ENCODE measurements around the gene LRRC73. TPM values are rescaled to one million over a fixed set of nuclear protein-coding genes. Genes with fewer than 3 reads are reported as not detected.

Gene LRRC73
- polyA plus RNA-seq, 2 donors: 0.14 to 0.24 TPM

GRCh38 chr6:43515808-43516207 lies 5.7 kb upstream of the LRRC73 start:
- Histone ChIP-seq H3K4me3 (ENCODE audit: low read depth in 1 of 2, low read length in 2 of 2) (peak overlapping the region; percentile 82 to 85), H3K36me3 (ENCODE audit: control insufficient read depth in 2 of 2, insufficient read depth in 2 of 2, low read length in 1 of 2) (peaks cover 7 to 37% of the 10 kb centered on the region in 2 donors), H3K27me3 (ENCODE audit: control insufficient read depth in 1 of 2, insufficient read depth in 2 of 2, low read length in 2 of 2) (no peaks in the 10 kb centered on the region), H3K9me3 (ENCODE audit: control insufficient read depth in 2 of 2, insufficient read depth in 1 of 2, low read depth in 1 of 2, low read length in 1 of 2) (no peaks in the 10 kb centered on the region), H3K27ac (ENCODE audit: low read depth in 2 of 2, low read length in 1 of 2) (peak overlapping the region in 1 of 2 donors; percentile 86), H3K4me1 (ENCODE audit: control insufficient read depth in 2 of 2, insufficient read depth in 2 of 2, low read length in 1 of 2) (peaks cover 3 to 10% of the 10 kb centered on the region in 2 donors)
- 60 to 61% methylated on average over 9 of the region's 9 CpGs for WGBS, 2 donors

DNA sequence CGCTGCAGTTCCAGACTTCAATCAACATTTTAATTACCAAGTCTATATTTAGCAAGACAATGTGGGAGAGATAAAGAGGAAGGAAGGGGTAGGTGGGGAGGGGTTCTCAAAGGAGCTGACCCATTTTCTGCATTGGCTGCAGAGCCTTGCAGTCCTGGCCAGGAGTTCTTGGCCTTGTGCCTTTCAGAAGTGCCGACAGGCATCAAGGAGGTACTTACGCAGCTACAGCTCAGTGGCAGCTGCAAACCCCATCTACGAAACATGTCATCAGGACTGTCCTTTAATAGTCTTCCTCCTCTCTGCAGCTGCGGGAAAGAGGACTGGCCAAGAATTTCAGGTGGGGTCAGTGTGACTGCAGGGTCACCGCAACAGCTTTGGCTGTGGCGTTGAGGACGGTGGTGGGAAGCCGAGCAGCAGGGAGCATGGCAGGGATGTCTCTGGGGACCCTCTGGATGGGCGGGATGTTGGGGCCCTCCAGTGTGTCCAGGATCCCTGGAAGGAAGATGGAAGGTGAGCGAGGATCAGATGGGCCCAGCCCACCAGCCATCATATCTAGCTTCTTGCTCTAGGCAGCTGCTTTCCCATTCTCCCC lies 1.8 kb upstream of the LRRC73 start:
- WGBS, 2 donors: 86 to 89% methylated on average over 11 of the region's 11 CpGs
- H3K4me3 ChIP-seq (ENCODE audit: low read depth in 1 of 2, low read length in 2 of 2): no peak overlapping the region
- peaks cover 3 to 21% of the 10 kb centered on the region in 2 donors for H3K4me1 ChIP-seq (ENCODE audit: control insufficient read depth in 2 of 2, insufficient read depth in 2 of 2, low read length in 1 of 2)
- H3K27me3 ChIP-seq (ENCODE audit: control insufficient read depth in 1 of 2, insufficient read depth in 2 of 2, low read length in 2 of 2): no peaks in the 10 kb centered on the region
- no peak overlapping the region for H3K27ac ChIP-seq (ENCODE audit: low read depth in 2 of 2, low read length in 1 of 2)
- H3K36me3 ChIP-seq (ENCODE audit: control insufficient read depth in 2 of 2, insufficient read depth in 2 of 2, low read length in 1 of 2): peaks cover 7 to 28% of the 10 kb centered on the region in 2 donors
- no peaks in the 10 kb centered on the region for H3K9me3 ChIP-seq (ENCODE audit: control insufficient read depth in 2 of 2, insufficient read depth in 1 of 2, low read depth in 1 of 2, low read length in 1 of 2)

GRCh38 chr6:43510827-43511163 lies 649 bp upstream of the LRRC73 start:
- H3K4me3 ChIP-seq (ENCODE audit: low read depth in 1 of 2, low read length in 2 of 2): peak overlapping the region; percentile 51 to 71
- H3K4me1 ChIP-seq (ENCODE audit: control insufficient read depth in 2 of 2, insufficient read depth in 2 of 2, low read length in 1 of 2): peaks cover under 1 to 20% of the 10 kb centered on the region in 2 donors
- H3K9me3 ChIP-seq (ENCODE audit: control insufficient read depth in 2 of 2, insufficient read depth in 1 of 2, low read depth in 1 of 2, low read length in 1 of 2): no peaks in the 10 kb centered on the region
- 53 to 59% methylated on average over 10 of the region's 10 CpGs for WGBS, 2 donors
- no peaks in the 10 kb centered on the region for H3K27me3 ChIP-seq (ENCODE audit: control insufficient read depth in 1 of 2, insufficient read depth in 2 of 2, low read length in 2 of 2)
- peak overlapping the region in 1 of 2 donors; percentile 85 for H3K27ac ChIP-seq (ENCODE audit: low read depth in 2 of 2, low read length in 1 of 2)
- H3K36me3 ChIP-seq (ENCODE audit: control insufficient read depth in 2 of 2, insufficient read depth in 2 of 2, low read length in 1 of 2): peaks cover 7 to 28% of the 10 kb centered on the region in 2 donors

DNA sequence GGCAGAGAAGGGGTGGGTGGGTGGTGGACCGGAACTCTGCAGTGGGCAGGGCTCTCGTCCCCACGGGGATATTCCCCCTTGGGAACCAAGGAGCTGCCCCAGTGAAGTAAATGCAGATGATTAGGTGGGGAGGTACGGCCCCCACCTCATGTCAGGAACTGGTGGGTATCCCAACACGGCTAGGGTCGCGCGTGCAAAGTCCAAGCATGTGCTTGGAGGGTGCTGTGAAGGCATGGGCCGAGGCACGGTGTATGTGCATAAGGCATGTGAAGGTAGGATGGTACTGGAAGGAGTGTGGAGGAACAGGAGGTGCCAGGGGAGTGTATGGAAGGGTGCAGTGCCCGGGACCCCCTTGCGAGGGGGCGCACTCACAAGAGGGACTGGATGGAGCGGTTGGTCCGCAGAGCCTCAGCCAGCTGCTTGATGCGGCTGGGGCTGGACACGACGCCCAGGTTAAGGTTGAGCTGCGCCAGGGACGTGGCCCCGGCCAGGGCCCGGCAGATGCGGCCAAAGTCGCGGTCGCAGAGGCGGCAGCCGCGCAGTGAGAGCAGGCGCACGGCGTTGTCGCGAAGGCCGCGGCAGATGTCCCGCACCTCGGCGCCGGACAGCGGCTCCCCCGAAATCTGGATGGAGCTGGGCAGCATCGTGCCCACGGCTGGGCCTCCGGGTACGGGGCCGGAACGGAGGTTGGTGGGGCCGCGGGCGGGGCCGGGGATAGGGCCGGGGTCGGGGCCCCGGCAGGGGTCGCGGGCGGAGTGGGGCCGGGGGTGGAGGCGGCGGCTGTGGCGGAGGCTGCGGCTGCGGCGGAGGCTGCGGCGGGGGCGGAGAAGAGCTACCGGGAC lies 783 bp downstream of the LRRC73 start:
- H3K27ac ChIP-seq (ENCODE audit: low read depth in 2 of 2, low read length in 1 of 2): no peak overlapping the region
- peaks cover 0 to 13% of the 10 kb centered on the region in 2 donors for H3K4me1 ChIP-seq (ENCODE audit: control insufficient read depth in 2 of 2, insufficient read depth in 2 of 2, low read length in 1 of 2)
- peak overlapping the region; percentile 51 to 71 for H3K4me3 ChIP-seq (ENCODE audit: low read depth in 1 of 2, low read length in 2 of 2)
- 8 to 11% methylated on average over 55 to 69 of the region's 69 CpGs for WGBS, 2 donors
- H3K27me3 ChIP-seq (ENCODE audit: control insufficient read depth in 1 of 2, insufficient read depth in 2 of 2, low read length in 2 of 2): no peaks in the 10 kb centered on the region
- peaks cover 7 to 37% of the 10 kb centered on the region in 2 donors for H3K36me3 ChIP-seq (ENCODE audit: control insufficient read depth in 2 of 2, insufficient read depth in 2 of 2, low read length in 1 of 2)
- H3K9me3 ChIP-seq (ENCODE audit: control insufficient read depth in 2 of 2, insufficient read depth in 1 of 2, low read depth in 1 of 2, low read length in 1 of 2): no peaks in the 10 kb centered on the region

GRCh38 chr6:43508481-43509141 lies 1.5 kb downstream of the LRRC73 start:
- H3K27me3 ChIP-seq (ENCODE audit: control insufficient read depth in 1 of 2, insufficient read depth in 2 of 2, low read length in 2 of 2): no peaks in the 10 kb centered on the region
- no peaks in the 10 kb centered on the region for H3K9me3 ChIP-seq (ENCODE audit: control insufficient read depth in 2 of 2, insufficient read depth in 1 of 2, low read depth in 1 of 2, low read length in 1 of 2)
- no peak overlapping the region for H3K4me3 ChIP-seq (ENCODE audit: low read depth in 1 of 2, low read length in 2 of 2)
- H3K4me1 ChIP-seq (ENCODE audit: control insufficient read depth in 2 of 2, insufficient read depth in 2 of 2, low read length in 1 of 2): peaks cover 0 to 13% of the 10 kb centered on the region in 2 donors
- no peak overlapping the region for H3K27ac ChIP-seq (ENCODE audit: low read depth in 2 of 2, low read length in 1 of 2)
- H3K36me3 ChIP-seq (ENCODE audit: control insufficient read depth in 2 of 2, insufficient read depth in 2 of 2, low read length in 1 of 2): peaks cover 7 to 37% of the 10 kb centered on the region in 2 donors
- 64 to 68% methylated on average over 8 of the region's 8 CpGs for WGBS, 2 donors

GRCh38 chr6:43506667-43507471 lies 3.3 kb downstream of the LRRC73 start:
- peaks cover 0 to 35% of the 10 kb centered on the region in 2 donors for H3K36me3 ChIP-seq (ENCODE audit: control insufficient read depth in 2 of 2, insufficient read depth in 2 of 2, low read length in 1 of 2)
- H3K4me3 ChIP-seq (ENCODE audit: low read depth in 1 of 2, low read length in 2 of 2): no peak overlapping the region
- peaks cover 0 to 13% of the 10 kb centered on the region in 2 donors for H3K4me1 ChIP-seq (ENCODE audit: control insufficient read depth in 2 of 2, insufficient read depth in 2 of 2, low read length in 1 of 2)
- no peaks in the 10 kb centered on the region for H3K27me3 ChIP-seq (ENCODE audit: control insufficient read depth in 1 of 2, insufficient read depth in 2 of 2, low read length in 2 of 2)
- H3K9me3 ChIP-seq (ENCODE audit: control insufficient read depth in 2 of 2, insufficient read depth in 1 of 2, low read depth in 1 of 2, low read length in 1 of 2): peaks cover 0 to 2% of the 10 kb centered on the region in 2 donors
- 24 to 27% methylated on average over 14 of the region's 14 CpGs for WGBS, 2 donors
- no peak overlapping the region for H3K27ac ChIP-seq (ENCODE audit: low read depth in 2 of 2, low read length in 1 of 2)

DNA sequence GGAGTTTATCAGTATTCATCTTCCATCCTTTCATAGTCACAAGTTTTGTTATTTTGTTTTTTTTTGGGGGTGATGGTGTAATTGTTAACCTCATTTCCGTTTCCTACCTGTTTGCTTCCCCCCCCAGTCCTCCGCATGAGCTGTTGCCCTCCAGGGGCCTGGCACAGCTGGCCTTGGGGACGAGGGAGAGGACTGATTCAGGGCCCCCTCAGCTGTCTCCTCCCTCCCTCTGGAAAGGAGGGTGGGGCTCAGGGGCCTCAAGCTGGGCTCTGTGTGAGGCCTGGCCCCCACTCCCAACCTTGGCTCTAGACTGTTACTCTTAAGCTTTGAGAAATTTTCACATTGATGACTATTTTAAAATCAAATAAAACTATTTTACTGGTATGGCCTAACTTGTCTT lies 4.0 kb downstream of the LRRC73 start:
- H3K27ac ChIP-seq (ENCODE audit: low read depth in 2 of 2, low read length in 1 of 2): no peak overlapping the region
- H3K4me1 ChIP-seq (ENCODE audit: control insufficient read depth in 2 of 2, insufficient read depth in 2 of 2, low read length in 1 of 2): peaks cover 0 to 13% of the 10 kb centered on the region in 2 donors
- H3K36me3 ChIP-seq (ENCODE audit: control insufficient read depth in 2 of 2, insufficient read depth in 2 of 2, low read length in 1 of 2): peaks cover under 1 to 36% of the 10 kb centered on the region in 2 donors
- peaks cover 0 to 2% of the 10 kb centered on the region in 2 donors for H3K9me3 ChIP-seq (ENCODE audit: control insufficient read depth in 2 of 2, insufficient read depth in 1 of 2, low read depth in 1 of 2, low read length in 1 of 2)
- H3K27me3 ChIP-seq (ENCODE audit: control insufficient read depth in 1 of 2, insufficient read depth in 2 of 2, low read length in 2 of 2): no peaks in the 10 kb centered on the region
- no peak overlapping the region for H3K4me3 ChIP-seq (ENCODE audit: low read depth in 1 of 2, low read length in 2 of 2)
- WGBS, 2 donors: 60 to 73% methylated on average over 3 of the region's 3 CpGs

DNA sequence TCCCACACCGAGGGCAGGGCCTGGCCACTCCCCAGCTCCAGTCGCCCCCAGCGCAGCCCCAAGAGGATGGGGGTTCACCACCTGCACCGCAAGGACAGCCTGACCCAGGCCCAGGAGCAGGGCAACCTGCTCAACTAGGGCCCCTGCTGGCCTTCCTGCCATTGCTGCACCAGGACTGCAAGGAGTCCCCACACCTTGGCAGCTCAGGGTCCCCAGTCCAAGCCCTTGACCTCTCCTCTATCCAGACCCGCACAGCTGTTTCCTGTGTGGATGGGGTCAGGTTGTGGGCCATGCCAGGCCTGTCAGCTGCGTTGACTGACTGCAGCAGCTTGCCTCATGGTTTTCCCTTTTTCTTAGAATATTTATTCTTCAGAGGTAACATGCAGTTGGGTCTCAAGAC lies 4.4 kb downstream of the LRRC73 start:
- Histone ChIP-seq H3K27me3 (ENCODE audit: control insufficient read depth in 1 of 2, insufficient read depth in 2 of 2, low read length in 2 of 2) (no peaks in the 10 kb centered on the region), H3K27ac (ENCODE audit: low read depth in 2 of 2, low read length in 1 of 2) (no peak overlapping the region), H3K4me3 (ENCODE audit: low read depth in 1 of 2, low read length in 2 of 2) (no peak overlapping the region), H3K4me1 (ENCODE audit: control insufficient read depth in 2 of 2, insufficient read depth in 2 of 2, low read length in 1 of 2) (peaks cover 0 to 11% of the 10 kb centered on the region in 2 donors), H3K36me3 (ENCODE audit: control insufficient read depth in 2 of 2, insufficient read depth in 2 of 2, low read length in 1 of 2) (peaks cover 4 to 40% of the 10 kb centered on the region in 2 donors), H3K9me3 (ENCODE audit: control insufficient read depth in 2 of 2, insufficient read depth in 1 of 2, low read depth in 1 of 2, low read length in 1 of 2) (peaks cover 0 to 2% of the 10 kb centered on the region in 2 donors)
- 68 to 71% methylated on average over 6 of the region's 6 CpGs for WGBS, 2 donors
